GM18517 (cell line): ENCODE measurements around the gene ETV7.
"Not testable (repeated sequence)": the region's sequence is repeated elsewhere in the genome, so short reads cannot be mapped to it uniquely, and the experiment has no call there.

Experiments
- ATAC-seq: cut with Tn5 transposase; IDR thresholded peaks from one replicate; pipeline ENCODE4 v1.9.1; 2021; ENCODE audit warnings: mild to moderate bottlenecking, moderate library complexity; ENCODE audit not compliant: unreplicated experiment

The ETV7 gene

DNA sequence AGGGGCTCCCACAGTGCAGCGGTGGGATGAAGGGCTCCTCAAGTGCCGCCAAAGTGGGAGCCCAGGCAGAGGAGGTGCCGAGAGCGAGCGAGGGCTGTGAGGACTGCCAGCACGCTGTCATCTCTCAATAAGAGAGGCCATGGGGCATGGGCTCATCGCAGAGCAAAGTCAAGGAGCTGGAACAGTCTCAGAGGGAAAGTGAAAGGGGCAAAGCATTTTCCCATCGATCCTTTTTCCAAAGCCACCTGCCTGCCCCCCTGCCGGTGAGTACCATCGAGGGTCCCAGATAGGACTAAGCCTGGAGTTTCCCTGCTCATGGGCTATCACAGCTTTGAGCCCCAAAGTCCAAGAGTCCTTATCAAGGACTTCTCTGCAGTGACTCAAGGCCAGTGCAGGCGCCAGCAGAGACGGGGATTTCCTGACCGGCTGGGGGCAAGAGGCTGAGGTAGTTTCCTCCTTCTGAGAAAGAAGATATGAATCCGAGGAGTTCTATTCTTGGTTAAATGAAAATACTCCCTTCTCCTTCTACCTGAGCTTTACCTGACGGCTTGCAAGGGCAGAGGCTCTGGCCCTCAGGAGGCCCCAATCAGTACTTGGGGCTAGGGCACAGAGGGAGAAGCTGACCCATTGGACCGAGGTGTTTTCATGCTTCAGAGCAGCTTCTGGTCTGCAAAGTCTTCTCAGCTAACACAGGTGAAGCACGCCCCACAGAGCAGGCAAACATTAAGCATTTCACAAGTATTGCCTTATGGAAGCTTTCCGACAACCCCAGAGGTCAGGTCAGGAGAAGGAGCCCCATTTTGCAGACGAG is 22.6 kb downstream of the ETV7 start:
- no peak for ATAC-seq

DNA sequence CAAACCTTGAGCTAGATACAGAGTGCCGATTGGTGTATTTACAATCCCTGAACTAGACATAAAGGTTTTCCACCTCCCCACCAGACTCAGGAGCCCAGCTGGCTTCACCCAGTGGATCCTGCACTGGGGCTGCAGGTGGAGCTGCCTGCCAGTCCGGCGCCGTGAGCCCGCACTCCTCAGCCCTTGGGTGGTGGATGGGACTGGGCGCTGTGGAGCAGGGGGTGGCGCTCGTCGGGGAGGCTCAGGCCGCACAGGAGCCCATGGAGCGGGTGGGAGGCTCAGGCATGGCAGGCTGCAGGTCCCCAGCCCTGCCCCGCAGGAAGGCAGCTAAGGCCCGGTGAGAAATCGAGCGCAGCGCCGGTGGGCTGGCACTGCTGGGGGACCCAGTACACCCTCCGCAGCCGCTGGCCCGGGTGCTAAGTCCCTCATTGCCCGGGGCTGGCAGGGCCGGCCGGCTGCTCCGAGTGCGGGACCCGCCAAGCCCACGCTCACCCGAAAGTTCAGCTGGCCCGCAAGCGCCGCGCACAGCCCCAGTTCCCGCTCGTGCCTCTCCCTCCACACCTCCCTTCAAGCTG is 23.3 kb downstream of the ETV7 start:
- not testable (repeated sequence) for ATAC-seq

DNA sequence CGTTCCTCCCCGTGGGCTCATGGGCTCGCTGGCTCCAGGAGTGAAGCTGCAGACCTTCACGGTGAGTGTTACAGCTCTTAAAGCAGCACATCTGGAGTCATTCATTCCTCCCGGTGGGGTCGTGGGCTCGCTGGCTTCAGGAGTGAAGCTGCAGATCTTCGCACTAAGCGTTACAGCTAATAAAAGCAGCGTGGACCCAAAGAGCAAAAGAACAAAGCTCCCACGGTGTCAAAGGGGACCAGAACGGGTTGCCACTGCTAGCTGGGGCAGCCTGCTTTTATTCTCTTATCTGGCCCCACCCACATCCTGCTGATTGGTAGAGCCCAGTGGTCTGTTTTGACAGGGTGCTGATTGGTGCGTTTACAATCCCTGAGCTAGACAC is 24.1 kb downstream of the ETV7 start:
- not testable (repeated sequence) for ATAC-seq

DNA sequence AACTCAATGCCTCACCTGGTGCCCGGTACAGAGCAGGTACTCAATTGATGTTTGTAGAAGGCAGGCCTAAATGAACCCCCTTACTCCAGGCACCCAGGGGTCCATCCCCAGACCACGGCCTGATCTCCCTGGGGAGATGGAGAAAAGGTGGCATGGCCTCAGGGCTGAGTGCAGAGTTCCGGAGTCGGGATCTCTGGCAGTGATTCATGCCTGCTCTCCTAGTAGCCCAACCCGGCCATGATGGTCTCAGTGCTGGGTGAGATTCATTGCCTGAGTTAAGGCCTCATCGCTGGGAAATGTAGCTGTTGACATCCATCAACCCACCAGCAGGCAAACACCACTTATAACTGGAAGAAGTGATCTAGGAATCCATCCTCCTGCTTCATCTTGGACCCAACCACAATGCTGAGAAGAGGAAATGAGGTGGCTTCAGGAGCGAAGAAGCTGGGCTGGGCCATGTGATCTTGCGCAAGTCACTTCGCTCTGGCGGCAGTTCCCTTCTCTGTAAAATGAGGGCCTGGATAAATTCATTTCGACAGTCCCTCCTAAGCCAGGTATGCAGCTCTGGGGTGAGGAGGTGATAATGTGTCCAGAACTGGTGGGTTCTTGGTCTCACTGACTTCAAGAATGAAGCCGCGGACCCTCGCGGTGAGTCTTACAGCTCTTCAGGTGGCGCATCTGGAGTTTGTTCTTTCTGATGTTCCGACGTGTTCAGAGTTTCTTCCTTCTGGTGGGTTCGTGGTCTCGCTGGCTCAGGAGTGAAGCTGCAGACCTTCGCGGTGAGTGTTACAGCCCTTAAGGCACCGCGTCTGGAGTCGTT is 24.7 kb downstream of the ETV7 start:
- no peak for ATAC-seq

DNA sequence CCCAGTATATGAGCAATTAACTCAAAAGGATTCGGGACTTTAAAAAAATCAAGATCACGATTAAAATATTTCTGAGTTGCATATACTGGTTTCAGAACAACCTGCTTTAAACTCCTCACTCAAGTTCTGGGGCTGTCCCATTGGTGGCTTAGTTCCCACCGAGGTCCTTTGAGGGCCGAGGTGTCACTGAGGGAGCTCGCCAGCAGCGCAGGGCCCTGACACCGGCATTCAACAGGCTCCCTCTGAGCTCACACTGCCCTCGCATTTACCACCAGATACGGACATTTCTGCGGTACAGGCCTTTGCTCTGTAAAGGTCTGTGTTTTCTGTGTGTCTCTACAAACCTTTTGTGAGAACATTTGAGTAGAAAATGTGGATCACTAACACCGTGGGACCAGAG is 26.4 kb downstream of the ETV7 start:
- no peak for ATAC-seq

DNA sequence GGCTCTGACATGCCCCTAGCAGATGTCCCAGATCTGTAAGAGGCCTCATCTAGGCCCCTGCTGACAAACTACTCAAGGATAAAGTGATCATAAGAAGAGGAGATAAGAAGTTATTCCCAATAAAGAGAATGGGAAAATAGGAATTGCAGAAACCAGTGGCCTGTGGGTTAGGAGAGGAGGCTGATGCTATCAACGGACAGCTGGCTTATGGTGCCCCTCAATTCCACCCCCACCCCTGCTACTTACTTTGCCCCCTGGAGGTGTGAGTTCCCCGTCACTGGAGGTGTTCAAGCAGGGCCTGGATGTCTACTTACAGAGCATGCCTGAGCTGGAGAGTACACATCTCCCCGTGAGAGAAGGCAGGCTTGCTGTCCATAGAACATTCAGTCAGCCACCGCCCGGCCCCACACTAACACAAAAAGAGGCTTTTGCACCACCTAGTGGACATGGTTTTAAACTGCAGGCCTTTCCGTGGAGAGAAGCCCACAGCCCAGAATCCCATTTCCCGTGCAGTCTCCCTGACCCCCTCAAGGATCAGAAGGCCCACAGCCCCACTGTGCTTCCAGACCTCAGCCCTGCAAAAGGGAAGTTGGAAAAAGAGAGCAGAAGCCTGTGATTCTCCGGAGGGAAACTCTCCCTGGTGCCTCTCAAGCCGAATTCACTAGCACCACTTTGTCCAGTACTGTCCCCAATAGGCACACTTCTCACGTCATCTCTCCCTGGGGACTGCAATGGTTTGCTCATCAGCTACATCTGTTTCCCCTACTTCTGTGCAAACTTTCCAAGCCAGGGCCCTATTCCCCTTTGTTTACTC is 27.0 kb downstream of the ETV7 start:
- ATAC-seq, result no peak

DNA sequence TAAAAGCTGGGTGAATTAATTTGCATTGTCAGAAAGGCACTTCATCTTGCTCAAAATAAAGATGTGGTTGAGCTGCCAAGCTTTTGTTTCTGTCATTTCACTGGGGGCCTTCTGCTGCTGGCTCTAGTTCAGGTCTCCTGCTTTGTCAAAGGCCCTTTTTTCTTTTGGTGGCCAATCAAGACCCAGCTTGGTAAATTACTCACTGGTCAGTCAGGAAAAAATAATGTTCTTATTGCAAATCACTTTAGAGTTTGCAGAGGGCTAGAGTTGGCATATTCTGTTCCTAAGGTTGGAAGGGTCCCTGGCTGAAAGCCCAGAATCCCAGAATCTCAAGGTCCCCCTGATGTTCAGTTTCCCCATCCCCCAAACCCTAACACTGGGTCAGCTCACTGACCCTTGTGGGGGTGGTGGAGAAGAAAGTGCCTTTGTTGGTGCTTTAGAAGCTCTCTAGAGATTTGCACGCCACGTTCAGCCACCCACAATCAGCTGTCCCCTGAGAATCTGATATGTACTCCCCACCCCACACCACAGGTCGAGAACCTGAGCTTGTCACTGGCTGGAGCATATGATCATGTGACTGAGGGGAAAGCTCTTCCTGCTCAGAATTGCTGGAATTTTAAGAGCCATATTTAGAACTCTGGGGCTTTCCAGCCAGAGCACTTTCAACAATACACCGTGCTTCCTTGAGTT is 29.1 kb downstream of the ETV7 start:
- ATAC-seq, result no peak

DNA sequence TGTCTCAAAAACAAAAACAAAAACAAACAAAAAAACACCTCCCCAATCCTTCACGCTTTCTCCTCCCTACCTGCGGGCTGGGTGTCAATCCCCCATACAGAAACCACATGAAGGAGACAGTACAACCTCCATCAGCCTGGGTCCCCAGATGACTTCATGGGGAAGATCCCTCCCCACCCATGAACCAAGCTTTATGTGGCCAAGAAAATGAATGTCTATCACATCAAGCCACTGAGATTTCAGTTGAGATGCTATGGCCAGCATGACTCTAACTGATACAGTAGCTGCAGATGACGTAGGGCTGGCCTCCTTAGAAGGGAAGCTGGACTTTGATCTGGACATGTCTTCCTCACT is 29.6 kb downstream of the ETV7 start:
- no peak for ATAC-seq

DNA sequence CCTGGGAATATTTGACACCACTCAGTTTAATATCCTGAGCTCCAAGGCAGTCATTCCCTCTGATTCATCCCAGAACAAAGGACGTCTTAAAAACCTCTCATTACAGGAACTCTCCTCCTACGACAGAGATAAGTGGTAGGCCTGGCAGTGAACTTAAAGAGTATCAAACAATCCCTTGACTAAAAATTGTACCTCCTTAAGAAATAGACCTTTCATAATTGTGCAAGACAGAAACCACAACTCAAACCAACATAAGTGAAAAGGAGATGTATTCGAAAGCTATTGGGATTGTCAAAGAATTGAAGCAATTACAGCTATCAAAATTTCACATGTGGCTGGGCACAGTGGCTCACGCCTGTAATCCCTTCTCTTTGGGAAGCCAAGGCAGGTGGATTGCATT is 31.6 kb downstream of the ETV7 start:
- no peak for ATAC-seq

DNA sequence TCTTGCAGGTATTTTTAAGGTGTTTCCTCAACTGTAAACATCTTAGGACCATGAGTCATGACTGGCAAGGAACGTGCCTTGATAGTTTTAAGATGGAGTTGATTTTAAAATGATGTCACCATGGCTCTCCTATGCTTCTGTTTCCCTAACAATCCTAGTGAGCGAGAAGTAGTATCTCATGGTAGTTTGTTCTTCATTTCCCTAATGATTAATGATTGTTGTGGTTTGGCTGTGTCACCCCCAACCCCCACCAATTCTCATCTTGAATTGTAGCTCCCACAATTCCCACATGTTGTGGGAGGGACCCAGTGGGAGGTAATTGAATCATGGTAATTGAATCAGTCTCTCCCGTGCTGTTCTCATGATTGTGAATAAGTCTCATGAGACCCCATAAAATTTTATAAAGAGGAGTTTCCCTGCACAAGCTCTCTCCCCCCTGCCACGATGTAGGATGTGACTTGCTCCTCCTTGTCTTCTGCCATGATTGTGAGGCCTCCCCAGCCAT is 34.0 kb downstream of the ETV7 start:
- ATAC-seq, result no peak

DNA sequence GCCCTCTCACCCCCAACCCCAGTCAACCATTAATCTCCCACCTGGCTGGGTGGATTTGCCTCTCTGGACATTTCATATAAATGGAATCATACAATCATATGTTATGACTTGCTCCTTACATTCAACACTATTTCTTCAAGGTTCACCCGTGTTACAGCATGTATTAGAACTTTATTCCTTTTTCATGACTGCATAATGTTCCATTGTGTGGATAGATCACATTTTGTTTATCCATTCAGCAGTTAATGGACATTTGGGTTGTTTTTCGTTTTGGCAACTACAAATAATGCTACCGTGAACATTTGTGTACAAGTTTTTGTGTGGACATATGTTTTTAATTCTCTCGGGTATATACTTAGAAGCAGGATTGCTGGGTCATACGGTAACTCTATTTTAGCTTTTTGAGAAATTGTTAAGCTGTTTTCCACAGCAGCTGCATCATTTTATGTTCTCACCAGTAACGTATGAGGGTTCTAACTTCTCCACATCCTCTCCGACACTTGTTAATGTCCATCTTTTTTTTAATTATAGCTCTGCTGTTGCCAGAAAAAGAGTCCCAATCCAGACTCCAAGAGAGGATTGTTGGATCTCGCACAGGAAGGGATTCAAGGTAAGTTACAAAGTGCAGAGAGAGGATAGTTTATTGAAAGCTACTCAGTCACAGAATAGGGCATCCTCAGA is 34.9 kb downstream of the ETV7 start:
- ATAC-seq, result no peak

DNA sequence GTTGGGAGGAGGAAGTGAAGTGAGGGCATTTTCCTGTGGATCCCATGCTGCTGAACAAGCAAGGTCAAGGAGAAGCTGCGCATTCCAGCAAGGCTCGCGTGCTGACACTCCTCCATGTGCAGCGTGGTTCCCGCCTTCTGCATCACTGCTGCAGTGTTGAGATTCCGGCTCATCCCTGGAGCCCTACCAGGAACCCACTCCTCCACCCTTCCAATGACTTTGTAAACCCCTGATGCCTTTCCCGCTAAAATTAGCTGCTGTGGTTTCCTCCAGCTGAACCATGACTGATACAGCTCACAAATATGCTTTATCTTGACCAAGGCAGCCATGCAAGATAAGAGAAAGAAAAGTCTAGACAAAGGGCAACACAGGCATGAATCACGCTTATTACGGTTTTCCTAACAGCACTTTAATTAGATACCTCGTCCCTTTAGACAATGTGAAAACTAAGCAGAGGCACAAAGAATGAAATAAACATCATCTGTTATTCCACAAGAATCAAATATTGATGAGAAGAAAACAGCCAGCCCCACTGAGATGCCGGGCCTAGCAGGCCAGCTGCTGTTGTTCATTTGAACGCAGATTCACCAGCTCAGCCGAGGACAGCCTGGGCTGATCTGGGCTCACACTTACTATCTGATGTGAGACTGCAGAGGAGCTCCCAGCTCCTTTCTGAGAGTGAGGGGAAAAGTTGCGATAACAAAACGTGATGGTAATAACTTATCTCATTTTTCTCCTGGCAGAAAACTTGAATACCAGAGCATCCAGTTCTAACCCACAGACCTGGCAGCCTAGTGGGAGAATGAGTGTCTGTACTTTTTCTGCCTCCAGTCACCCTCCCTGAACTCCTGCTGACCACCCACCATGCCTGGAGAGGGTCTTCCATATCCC is 36.5 kb downstream of the ETV7 start:
- no peak for ATAC-seq

DNA sequence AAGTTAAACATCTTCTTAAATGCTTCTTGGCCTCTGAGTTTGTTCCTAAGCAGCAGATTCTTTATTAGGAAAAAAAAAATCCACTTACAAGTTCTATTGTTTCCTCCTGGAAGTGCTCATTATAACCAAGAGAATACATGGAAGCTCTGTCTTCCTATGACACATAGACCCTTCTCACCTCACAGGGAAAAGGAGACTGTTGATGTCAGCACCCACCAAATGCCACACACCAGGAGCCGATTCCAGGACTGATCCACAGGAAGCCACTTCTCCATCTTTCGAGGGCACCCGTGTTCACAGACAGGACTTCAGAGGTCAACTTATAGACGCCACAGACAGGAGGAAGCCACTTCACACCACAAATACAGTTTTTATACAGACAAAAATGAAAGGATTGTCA is 37.4 kb downstream of the ETV7 start:
- no peak for ATAC-seq

DNA sequence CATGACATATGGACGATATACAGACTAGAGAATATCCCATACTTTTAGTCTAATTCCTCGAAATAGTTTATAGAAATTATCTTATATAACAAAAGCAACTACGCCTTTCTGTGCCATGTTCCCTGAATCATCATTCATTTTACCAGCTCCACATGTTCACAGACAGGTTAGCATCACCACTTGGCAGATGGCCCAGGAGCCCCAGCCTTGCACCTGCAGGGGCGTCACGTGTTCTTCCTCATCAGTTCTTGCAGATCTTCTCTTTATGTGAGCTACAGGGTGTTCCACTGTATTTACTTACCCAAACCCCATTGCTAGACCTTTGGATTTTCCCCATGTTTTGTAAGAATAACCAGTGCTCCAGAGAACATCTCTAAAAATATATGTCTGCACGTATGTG is 38.2 kb downstream of the ETV7 start:
- no peak for ATAC-seq

DNA sequence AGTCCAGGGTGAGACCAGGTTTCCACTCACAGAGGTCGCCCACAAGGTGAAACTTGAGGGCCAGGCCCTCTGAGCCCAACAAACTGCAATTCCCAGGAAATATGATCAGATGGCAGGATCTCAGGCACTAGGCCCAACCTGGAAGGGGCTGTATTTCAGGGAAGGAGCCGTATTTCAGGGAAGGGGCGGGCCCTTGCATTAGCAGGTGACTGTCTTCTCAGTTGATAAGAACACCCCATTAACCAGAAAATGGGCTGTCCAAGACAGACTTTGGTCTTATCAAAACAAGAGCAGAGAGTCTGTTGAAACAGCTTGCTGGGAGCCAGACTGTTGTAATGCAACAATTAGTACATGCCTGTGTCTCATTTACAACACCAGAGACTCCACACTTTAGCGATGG is 39.8 kb downstream of the ETV7 start:
- ATAC-seq, result no peak

DNA sequence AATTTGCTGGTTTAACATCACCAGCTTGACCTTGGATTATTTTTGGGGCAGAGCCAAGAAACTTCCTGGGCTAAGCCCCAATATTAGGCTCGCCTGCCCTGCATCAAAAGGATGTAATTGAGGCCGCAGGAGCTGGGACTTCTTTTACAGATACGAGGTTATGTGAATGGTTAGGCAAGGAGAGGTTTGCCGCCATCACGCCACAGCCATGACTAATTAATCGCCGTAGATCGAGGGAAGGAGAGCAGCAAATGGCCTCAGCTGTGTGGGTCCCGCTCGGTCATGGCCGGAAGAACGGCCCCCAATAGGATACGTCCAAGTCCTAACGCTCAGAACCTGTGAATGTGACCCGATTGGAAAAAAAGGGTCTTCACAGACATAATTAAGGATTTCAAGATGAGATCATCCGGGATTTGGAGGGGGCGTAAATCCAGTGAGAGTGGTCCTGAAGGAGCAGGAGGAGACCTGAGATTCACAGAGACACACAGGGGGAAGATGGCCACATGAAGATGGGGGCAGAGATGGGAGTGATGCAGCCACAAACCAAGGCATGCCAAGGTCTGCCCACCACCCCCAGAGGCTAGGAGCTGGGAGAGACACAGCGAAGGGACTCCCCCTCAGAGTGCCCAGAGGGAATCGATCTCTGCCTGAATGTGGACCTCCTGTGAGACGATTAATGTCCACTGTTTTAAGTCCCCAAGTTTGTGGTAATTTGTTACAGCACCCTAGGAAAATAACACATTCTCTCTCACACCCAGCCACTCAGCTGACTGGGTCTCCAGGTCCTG is 40.8 kb downstream of the ETV7 start:
- ATAC-seq, result no peak

DNA sequence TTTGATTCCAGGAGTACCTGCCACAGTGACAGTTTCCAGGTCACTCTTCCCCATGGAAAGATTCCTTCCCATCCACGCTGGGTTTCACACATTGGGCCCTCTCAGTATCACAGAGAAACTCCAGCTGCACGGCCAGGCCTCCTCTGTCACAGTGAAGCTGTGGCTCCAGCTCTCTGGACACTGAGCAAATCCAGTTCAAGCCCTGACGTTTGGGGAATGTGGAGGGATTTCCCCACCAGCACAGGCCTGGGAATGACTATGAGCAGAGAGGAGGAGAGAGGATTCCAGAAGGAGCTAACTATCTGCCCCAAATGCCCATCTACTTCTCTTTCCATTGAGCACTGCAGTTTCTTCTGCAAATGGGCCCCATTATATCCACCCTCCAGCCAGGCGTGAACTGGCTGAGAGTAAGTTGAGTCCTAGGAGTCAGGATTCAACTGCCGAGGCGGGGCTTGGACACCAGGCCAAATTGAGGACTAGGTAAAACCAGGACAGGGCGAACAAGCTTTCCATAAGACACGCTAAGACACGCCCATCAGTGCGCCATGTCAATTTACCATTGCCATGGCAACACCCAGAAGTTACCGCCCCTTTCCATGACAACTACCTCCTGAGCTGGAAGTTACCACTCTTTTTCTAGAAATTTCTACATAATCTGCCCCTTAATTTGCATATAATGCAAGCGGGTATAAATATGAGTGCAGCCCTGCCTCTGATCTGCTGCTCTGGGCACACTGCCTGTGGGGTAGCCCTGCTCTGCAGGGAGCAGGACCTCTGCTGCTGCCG is 41.6 kb downstream of the ETV7 start:
- no peak for ATAC-seq
